NT2/D1 (cell line): ENCODE results near the gene FCMR.

ENCODE experiments used
- SUZ12 ChIP-seq: IDR thresholded peaks from 2 replicates; pipeline ENCODE4 v1.6.1; 2011; ENCODE audit not compliant: insufficient read length, insufficient read depth; ENCODE audit errors: extremely low read depth
- YY1 ChIP-seq: IDR thresholded peaks from 2 replicates; pipeline ENCODE4 v1.6.1; 2011; ENCODE audit not compliant: insufficient read length, insufficient read depth
- ZNF274 ChIP-seq: IDR thresholded peaks from 2 replicates; pipeline ENCODE4 v1.6.1; 2011; ENCODE audit warnings: mild to moderate bottlenecking, low read depth, low read length

- TF ChIP-seq YY1 (no peak), ZNF274 (no peak), SUZ12 (no peak)
These were observed 2.9 kb upstream of the FCMR start for GRCh38 chr1:206924592-206925105.
